HFFc6 (cell line): ENCODE measurements around the gene NHEJ1. TPM values are rescaled to one million over a fixed set of nuclear protein-coding genes. Genes with fewer than 3 reads are reported as not detected.

Source experiments
- DNase-seq: peaks from one replicate; pipeline ENCODE4 v3.0.0-alpha.2; 2018
- H3K27ac Mint-ChIP-seq: 2 replicates; pipeline ENCODE4 v1.8.0; 2020; ENCODE audit warnings: mild to moderate bottlenecking, mixed read lengths
- H3K27me3 Mint-ChIP-seq: 2 replicates; pipeline ENCODE4 v1.8.0; 2021; ENCODE audit warnings: mild to moderate bottlenecking, moderate library complexity, mixed read lengths; ENCODE audit not compliant: insufficient read depth
- H3K36me3 Mint-ChIP-seq: 2 replicates; pipeline ENCODE4 v1.8.0; 2021; ENCODE audit warnings: low read depth, mixed read lengths
- H3K4me1 Mint-ChIP-seq: 2 replicates; pipeline ENCODE4 v1.8.0; 2020; ENCODE audit warnings: low read depth, mixed read lengths
- H3K4me3 Mint-ChIP-seq: 2 replicates; pipeline ENCODE4 v1.8.0; 2020; ENCODE audit warnings: mild to moderate bottlenecking, moderate library complexity, mixed read lengths
- H3K9me3 Mint-ChIP-seq: 2 replicates; pipeline ENCODE4 v1.8.0; 2020; ENCODE audit warnings: mild to moderate bottlenecking, mixed read lengths
- total RNA-seq, 6 experiments: library from RNA; stranded (reverse); fragmentation: NEBNext Ultra II Directional; extraction: Animal tissue kit (Norgen Biotek cat#: 25700); gene quantifications; 2 replicates in 1 of 6; 3 replicates in 5 of 6; pipeline ENCODE4 v1.2.3, GENCODE V29; 2021
- TF ChIP-seq, protein P1 (sequence below): fragments of 200-600 bp; sonication (generic); IDR thresholded peaks from 2 replicates; pipeline ENCODE4 v1.5.0; 2021; ENCODE audit warnings: antibody characterized with exemption, mild to moderate bottlenecking

The NHEJ1 gene
- total RNA-seq, 6 experiments from 2014 or later = 12.0 to 16.6 (median 14.1) TPM

DNA sequence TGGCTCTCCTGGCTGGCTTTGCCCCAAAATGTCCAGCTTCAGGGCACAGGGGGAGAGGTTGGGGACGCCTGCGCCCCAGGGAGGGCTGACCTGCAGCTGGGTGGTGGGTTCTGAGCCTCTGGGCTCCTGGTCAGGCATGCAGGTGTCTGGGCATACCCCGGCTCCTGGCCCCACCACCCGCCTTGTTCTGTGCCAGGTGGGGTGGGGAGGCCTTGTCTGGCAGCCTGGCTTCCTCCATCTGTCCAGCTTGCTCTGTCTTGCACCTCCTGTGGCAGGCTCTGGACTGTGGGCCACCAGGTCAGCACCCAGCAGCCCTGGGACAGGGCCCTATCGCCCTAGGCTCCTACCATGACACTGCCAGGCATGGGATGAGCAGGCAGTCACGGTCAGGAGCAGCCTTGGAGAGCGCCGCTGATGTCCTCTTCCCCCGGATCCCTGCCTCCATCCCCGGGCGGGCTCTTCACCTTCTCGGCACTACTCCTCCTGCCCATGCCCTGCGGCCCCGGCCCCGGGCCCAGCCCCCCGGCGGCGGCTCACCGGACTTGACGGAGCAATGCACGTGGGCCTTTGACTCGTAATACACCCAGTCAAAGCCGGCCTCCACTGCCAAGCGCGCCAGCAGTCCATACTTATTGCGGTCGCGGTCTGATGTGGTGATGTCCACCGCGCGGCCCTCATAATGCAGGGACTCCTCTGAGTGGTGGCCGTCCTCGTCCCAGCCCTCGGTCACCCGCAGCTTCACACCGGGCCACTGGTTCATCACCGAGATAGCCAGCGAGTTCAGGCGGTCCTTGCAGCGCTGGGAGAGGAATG, 103.5 kb downstream of the NHEJ1 start:
- Mint-ChIP-seq H3K4me1 (peaks cover 15% of the 10 kb centered on the region), H3K27ac (no peak overlapping the region), H3K36me3 (no peaks in the 10 kb centered on the region), H3K4me3 (no peak overlapping the region), H3K27me3 (peaks cover 62% of the 10 kb centered on the region), H3K9me3 (no peaks in the 10 kb centered on the region)
- TF ChIP-seq, protein P1, sequence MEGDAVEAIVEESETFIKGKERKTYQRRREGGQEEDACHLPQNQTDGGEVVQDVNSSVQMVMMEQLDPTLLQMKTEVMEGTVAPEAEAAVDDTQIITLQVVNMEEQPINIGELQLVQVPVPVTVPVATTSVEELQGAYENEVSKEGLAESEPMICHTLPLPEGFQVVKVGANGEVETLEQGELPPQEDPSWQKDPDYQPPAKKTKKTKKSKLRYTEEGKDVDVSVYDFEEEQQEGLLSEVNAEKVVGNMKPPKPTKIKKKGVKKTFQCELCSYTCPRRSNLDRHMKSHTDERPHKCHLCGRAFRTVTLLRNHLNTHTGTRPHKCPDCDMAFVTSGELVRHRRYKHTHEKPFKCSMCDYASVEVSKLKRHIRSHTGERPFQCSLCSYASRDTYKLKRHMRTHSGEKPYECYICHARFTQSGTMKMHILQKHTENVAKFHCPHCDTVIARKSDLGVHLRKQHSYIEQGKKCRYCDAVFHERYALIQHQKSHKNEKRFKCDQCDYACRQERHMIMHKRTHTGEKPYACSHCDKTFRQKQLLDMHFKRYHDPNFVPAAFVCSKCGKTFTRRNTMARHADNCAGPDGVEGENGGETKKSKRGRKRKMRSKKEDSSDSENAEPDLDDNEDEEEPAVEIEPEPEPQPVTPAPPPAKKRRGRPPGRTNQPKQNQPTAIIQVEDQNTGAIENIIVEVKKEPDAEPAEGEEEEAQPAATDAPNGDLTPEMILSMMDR = no peak
- DNase-seq = no peak

DNA sequence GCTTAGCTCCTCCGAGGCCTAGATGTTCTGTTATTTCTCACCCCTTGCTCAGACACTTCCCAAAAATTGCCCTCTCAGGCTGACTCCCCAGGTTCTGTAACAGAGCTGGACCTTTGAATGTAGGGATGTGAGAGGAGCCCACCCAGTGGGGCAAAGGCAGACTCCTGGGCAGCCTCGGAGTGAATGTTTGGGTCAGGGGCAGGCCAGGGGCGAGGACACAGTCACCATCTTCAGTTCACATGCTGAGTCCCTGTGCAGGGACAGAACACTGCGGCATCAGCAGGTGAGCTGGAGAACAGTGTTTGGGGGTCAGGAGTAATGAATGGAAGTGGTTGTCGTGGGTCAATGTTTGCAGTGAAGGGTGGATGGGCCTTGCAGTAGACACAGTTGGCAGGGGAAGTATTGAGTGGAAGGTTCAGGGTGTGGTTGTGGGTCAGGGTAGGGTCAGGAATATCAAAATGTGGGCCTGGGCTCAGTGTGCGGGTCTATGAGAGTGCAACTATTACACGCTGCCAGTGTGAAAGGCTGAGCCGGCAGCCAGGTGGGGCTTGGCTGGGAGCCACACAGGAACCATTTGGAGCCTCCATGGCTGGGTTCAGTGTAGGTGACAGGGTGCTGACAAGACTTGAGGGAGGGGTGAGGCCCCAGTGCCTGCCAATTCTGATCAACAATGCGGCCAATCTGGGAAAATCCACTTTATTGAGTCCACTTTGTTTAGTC, 104.3 kb downstream of the NHEJ1 start:
- no peak overlapping the region for H3K27ac Mint-ChIP-seq
- no peak for DNase-seq
- H3K9me3 Mint-ChIP-seq = no peaks in the 10 kb centered on the region
- H3K36me3 Mint-ChIP-seq = no peaks in the 10 kb centered on the region
- peaks cover 59% of the 10 kb centered on the region for H3K27me3 Mint-ChIP-seq
- no peak overlapping the region for H3K4me3 Mint-ChIP-seq
- H3K4me1 Mint-ChIP-seq = peaks cover 15% of the 10 kb centered on the region
- TF ChIP-seq, protein P1 = no peak

DNA sequence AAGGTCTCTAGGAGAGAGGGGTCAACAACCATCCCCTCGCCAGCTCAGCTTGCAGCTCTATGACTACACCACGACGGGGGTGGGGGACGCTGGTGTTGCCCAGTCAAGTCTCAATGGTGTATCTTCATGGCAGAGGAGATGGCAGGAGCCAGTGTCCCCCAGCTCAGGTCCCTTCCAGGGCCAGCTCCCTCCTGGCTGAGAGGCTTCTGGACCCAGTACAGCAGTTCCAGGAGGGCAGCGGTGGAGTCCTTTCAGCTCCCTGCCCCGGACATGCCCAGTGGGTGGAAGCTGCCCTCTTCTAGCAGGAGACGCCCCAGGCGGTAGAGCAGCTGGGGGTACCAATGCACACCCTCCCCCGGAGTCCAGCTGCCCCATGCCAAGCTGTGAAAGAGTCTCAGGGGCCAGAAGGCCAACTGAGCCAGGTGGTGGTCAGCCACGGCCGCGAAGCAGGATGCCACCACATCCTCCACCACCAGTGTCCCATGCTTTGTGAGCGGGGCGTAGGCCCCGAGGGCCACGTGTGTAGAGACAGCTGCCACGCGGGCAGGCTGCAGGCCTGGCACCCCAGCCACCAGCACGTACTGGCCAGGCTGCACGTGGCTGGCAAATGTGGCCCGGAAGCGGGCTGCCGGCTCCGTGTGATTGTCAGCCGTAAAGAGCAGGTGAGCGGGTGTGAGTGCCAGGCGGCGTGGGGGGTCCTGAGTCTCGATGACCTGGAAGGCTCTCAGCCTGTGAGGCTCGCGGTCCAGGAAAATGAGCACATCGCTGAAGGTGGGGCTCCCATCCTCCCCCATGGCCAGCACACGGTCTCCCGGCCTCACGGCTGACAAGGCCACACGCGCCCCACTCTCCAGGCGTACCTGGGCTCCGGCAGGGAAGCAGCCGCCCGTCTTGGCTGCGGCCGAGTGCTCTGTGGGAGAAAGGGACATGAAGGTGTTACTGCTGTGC, 105.4 kb downstream of the NHEJ1 start:
- DNase-seq = no peak
- Mint-ChIP-seq H3K4me3 (no peak overlapping the region), H3K27ac (no peak overlapping the region), H3K36me3 (no peaks in the 10 kb centered on the region), H3K9me3 (no peaks in the 10 kb centered on the region), H3K27me3 (peaks cover 63% of the 10 kb centered on the region), H3K4me1 (peaks cover 15% of the 10 kb centered on the region)
- TF ChIP-seq, protein P1 = no peak

DNA sequence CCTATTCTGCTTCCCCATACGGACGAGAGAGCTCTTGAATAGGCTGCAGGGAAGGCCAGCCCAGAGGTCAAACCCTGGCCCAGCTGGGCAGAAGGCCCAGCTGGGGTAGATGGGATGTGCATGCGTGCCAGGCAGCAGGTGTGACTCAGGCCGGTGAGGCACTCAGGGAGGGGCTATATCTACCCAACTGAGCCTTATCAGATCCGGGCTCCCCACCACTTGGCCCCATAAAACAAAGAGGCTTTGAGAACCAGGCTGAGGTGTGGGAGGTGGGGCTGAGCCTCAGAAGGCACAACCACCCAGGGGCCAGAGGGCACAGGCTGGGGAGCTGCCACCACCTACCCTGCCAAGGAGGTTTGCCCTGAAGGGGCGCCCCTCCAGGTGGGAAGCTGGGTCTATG, 111.3 kb downstream of the NHEJ1 start:
- H3K4me3 Mint-ChIP-seq = no peak overlapping the region
- no peak for DNase-seq
- H3K4me1 Mint-ChIP-seq = no peaks in the 10 kb centered on the region
- no peaks in the 10 kb centered on the region for H3K9me3 Mint-ChIP-seq
- peaks cover 50% of the 10 kb centered on the region for H3K27me3 Mint-ChIP-seq
- H3K27ac Mint-ChIP-seq = no peak overlapping the region
- TF ChIP-seq, protein P1 = no peak
- no peaks in the 10 kb centered on the region for H3K36me3 Mint-ChIP-seq

DNA sequence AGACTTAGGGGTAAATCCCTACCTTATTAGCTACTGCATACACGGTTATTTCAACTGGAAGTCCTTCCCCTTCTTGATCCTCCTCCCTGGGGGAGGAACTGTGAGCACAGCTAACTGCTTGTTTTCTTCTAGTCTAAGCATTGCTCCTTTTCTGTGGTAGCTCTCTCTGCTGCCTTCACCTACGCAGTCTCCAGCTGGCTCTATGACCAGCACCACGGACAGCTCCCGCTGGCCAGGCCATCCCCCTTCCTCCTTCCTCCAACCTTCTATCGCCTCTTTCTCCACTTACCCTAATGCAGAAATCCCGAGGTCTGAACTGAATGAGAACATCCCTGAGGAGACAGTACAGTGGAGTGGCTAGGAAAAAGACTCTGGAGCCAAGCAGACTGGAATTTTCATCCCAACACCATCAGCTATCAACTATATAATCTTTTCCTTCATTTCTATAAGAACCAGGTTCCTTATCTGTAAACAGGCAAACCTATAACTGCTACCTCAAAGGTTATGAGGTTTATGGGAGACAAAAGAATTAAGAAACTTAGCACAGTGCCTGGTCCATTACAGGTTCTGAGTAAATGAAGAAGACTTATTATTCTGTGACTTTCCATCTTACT, 114.6 kb downstream of the NHEJ1 start:
- Mint-ChIP-seq H3K27me3 (peaks cover 52% of the 10 kb centered on the region), H3K4me1 (peaks cover 11% of the 10 kb centered on the region)
- no peak for DNase-seq

More for the DNA sequence above, 114.6 kb downstream of the NHEJ1 start:
- Mint-ChIP-seq H3K36me3 (no peaks in the 10 kb centered on the region), H3K27ac (no peak overlapping the region), H3K9me3 (no peaks in the 10 kb centered on the region), H3K4me3 (no peak overlapping the region)
- TF ChIP-seq, protein P1 = no peak
